ENCODE results near the gene FXYD1.

Gene FXYD1

DNA sequence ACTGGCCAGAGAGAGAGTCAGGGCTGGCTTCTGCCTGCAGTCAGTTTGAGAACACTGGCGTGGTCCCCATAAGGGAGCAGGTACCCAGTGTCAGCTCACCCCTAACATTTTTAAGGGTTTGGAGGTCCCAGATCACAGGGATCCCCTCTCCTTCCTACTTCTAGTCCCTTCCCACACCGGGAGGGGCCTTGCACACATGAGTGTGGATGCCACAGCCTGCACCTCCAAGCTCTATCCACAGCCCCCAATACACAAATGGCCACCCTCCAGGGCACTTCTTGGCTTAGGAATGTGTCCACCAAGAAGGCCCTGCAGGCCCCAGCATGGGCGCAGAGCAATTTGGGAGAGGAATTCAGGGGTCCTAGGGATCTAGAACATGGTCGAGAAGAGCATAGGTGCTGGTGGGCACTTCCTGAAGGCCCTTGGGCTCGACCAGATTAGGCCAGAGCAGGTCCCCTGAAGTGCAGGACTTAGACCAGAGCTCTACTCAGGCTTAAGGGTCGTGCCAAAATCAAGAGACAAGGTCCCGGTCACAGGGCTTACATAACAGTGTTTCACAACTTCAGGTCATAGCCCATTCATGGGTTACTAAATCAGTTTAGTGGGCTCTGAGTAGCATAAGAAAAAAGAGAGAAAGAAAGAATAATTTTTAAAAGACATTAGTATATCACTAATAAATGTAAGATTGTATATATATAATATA lies 31.9 kb downstream of the FXYD1 start:
- H3K9me2 ChIP-seq (replicated peaks; ENCODE audit: insufficient read depth, low read length), result no peaks in the 10 kb centered on the region
- no peaks in the 10 kb centered on the region for H3K79me2 ChIP-seq (ENCODE audit: low read length)
- H3K36me3 ChIP-seq (replicated peaks; ENCODE audit: insufficient read depth, low read length), result peaks cover 10% of the 10 kb centered on the region; the same call in 1 of the 2 replicates
- H3K27ac ChIP-seq (ENCODE audit: low read length), result no peak overlapping the region
- H4K20me1 ChIP-seq (ENCODE audit: insufficient read depth, low read length), result no peaks in the 10 kb centered on the region; the same call in 1 of the 2 replicates
- no peaks in the 10 kb centered on the region for H3K4me1 ChIP-seq (ENCODE audit: low read length)
- no peaks in the 10 kb centered on the region for H3F3A ChIP-seq (ENCODE audit: insufficient read depth, low read length)
- TF ChIP-seq, protein P1, sequence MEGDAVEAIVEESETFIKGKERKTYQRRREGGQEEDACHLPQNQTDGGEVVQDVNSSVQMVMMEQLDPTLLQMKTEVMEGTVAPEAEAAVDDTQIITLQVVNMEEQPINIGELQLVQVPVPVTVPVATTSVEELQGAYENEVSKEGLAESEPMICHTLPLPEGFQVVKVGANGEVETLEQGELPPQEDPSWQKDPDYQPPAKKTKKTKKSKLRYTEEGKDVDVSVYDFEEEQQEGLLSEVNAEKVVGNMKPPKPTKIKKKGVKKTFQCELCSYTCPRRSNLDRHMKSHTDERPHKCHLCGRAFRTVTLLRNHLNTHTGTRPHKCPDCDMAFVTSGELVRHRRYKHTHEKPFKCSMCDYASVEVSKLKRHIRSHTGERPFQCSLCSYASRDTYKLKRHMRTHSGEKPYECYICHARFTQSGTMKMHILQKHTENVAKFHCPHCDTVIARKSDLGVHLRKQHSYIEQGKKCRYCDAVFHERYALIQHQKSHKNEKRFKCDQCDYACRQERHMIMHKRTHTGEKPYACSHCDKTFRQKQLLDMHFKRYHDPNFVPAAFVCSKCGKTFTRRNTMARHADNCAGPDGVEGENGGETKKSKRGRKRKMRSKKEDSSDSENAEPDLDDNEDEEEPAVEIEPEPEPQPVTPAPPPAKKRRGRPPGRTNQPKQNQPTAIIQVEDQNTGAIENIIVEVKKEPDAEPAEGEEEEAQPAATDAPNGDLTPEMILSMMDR (IDR thresholded peaks at IDR 0.05; ENCODE audit: low read length), result no peak
- H3K9me3 ChIP-seq (replicated peaks; ENCODE audit: insufficient read depth, low read length), result no peaks in the 10 kb centered on the region
- H3K27me3 ChIP-seq (replicated peaks; ENCODE audit: insufficient read depth, low read length), result no peaks in the 10 kb centered on the region
- H3K9ac ChIP-seq (ENCODE audit: low read length), result no peak overlapping the region
- H3K4me2 ChIP-seq (ENCODE audit: low read depth, low read length), result no peak overlapping the region
- no peak overlapping the region for H3K4me3 ChIP-seq (ENCODE audit: low read length)
- H2AFZ ChIP-seq (ENCODE audit: low read length), result no peak overlapping the region
- DNase-seq, result no peak

DNA sequence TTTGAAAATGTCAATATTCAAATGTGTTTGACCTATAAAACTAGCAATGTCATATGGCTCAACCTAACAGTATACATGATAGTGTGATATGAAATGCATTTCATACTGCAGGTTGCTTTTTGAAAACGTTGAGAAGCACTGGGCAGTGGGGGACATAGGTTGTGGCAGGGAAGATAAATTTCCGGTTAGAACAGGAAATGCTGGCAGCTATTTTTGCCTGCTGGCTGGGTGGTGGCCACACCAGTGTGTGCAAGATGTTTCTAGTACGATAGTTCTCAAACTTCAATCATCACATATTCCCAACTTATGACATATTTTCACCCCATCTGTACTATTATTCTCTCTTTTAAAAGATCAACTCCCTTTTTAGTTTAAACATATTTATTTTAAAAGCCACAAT lies 33.1 kb downstream of the FXYD1 start:
- Histone ChIP-seq H2AFZ (ENCODE audit: low read length) (no peak overlapping the region), H4K20me1 (ENCODE audit: insufficient read depth, low read length) (no peaks in the 10 kb centered on the region; the same call in 1 of the 2 replicates), H3F3A (ENCODE audit: insufficient read depth, low read length) (no peaks in the 10 kb centered on the region), H3K36me3 (replicated peaks; ENCODE audit: insufficient read depth, low read length) (peaks cover 3% of the 10 kb centered on the region; the same call in 1 of the 2 replicates), H3K4me3 (ENCODE audit: low read length) (no peak overlapping the region), H3K9ac (ENCODE audit: low read length) (no peak overlapping the region), H3K79me2 (ENCODE audit: low read length) (no peaks in the 10 kb centered on the region), H3K4me2 (ENCODE audit: low read depth, low read length) (no peak overlapping the region), H3K27me3 (replicated peaks; ENCODE audit: insufficient read depth, low read length) (no peaks in the 10 kb centered on the region), H3K9me2 (replicated peaks; ENCODE audit: insufficient read depth, low read length) (no peaks in the 10 kb centered on the region), H3K4me1 (ENCODE audit: low read length) (no peaks in the 10 kb centered on the region), H3K9me3 (replicated peaks; ENCODE audit: insufficient read depth, low read length) (no peaks in the 10 kb centered on the region), H3K27ac (ENCODE audit: low read length) (no peak overlapping the region)
- TF ChIP-seq, protein P1 (IDR thresholded peaks at IDR 0.05; ENCODE audit: low read length), result no peak
- TF ChIP-seq EZH2phosphoT487 (IDR thresholded peaks at IDR 0.05; ENCODE audit: low read length) (no peak), EZH2 (optimal IDR thresholded peaks at IDR 0.05; ENCODE audit: low read depth, low read length) (no peak)
- no peak for DNase-seq

DNA sequence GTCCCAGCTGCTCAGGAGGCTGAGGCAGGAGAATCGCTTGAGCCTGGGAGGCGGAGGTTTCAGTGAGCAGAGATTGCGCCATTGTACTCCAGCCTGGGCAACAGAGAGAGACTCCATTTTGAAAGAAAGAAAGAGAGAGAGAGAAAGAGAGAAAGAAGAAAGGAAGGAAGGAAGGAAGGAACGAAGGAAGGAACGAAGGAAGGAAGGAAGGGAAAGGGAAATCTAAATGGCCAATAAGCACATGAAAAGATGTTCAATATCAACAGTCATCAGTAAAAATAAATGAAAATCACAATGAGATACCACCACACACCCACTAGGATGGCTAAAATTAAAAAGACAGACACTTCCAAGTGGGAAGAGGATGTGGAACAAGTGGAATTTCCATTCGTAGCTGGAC lies 35.6 kb downstream of the FXYD1 start:
- Histone ChIP-seq H3K9ac (ENCODE audit: low read length) (no peak overlapping the region), H3F3A (ENCODE audit: insufficient read depth, low read length) (no peaks in the 10 kb centered on the region), H3K36me3 (replicated peaks; ENCODE audit: insufficient read depth, low read length) (peaks cover 3% of the 10 kb centered on the region; the same call in 1 of the 2 replicates), H4K20me1 (ENCODE audit: insufficient read depth, low read length) (no peaks in the 10 kb centered on the region), H3K4me2 (ENCODE audit: low read depth, low read length) (no peak overlapping the region), H3K27ac (ENCODE audit: low read length) (no peak overlapping the region), H3K4me1 (ENCODE audit: low read length) (no peaks in the 10 kb centered on the region), H3K9me3 (replicated peaks; ENCODE audit: insufficient read depth, low read length) (no peaks in the 10 kb centered on the region), H2AFZ (ENCODE audit: low read length) (no peak overlapping the region), H3K27me3 (replicated peaks; ENCODE audit: insufficient read depth, low read length) (no peaks in the 10 kb centered on the region), H3K9me2 (replicated peaks; ENCODE audit: insufficient read depth, low read length) (no peaks in the 10 kb centered on the region), H3K4me3 (ENCODE audit: low read length) (no peak overlapping the region), H3K79me2 (ENCODE audit: low read length) (no peaks in the 10 kb centered on the region)
- TF ChIP-seq, protein P1 (IDR thresholded peaks at IDR 0.05; ENCODE audit: low read length), result no peak
- TF ChIP-seq EZH2 (optimal IDR thresholded peaks at IDR 0.05; ENCODE audit: low read depth, low read length) (no peak), EZH2phosphoT487 (IDR thresholded peaks at IDR 0.05; ENCODE audit: low read length) (no peak)
- DNase-seq, result no peak
